Measurements from ENCODE around the gene ARL15. TPM values are rescaled to one million over a fixed set of nuclear protein-coding genes. Genes with fewer than 3 reads are reported as not detected.

The ARL15 gene
- polyA plus RNA-seq, 1 of the 3 experiments (the other 2 are of a cell fraction): 6.4 TPM

- TF ChIP-seq PBX3 (IDR thresholded peaks at IDR 0.05) (peak; percentile 55; the same call in 1 of the 2 replicates), GATA2 (CRISPR knock-in tag; IDR thresholded peaks at IDR 0.05) (no peak), ELF1 (IDR thresholded peaks at IDR 0.05) (no peak), YY1 (IDR thresholded peaks at IDR 0.05; ENCODE audit: low read depth) (no peak)
These were observed 219.8 kb downstream of the ARL15 start (continued) for GRCh38 chr5:54090495-54091120.

GRCh38 chr5:54088081-54088480, 222.3 kb downstream of the ARL15 start:
- peak overlapping the region in 1 of 2 experiments; percentile 68; a peak in 2 of 4 replicates for H3K27ac ChIP-seq (ENCODE audit: low read depth in 2 of 2, low read length in 1 of 2)
- peaks cover 8 to 13% of the 10 kb centered on the region in 2 experiments; a peak in 3 of 4 replicates for H3K4me1 ChIP-seq (ENCODE audit: control insufficient read depth in 1 of 2, insufficient read depth in 2 of 2, low read depth in 1 of 2, low read length in 1 of 2)
- peaks cover 10% of the 10 kb centered on the region for H3F3A ChIP-seq (replicated peaks; ENCODE audit: insufficient read depth)
- H3K9me2 ChIP-seq: no peaks in the 10 kb centered on the region
- no peaks in the 10 kb centered on the region for H3K27me3 ChIP-seq (ENCODE audit: insufficient read depth)
- H3K4me3 ChIP-seq (ENCODE audit: low read depth in 2 of 2, low read length in 1 of 2): no peak overlapping the region
- H3K9me3 ChIP-seq: no peaks in the 10 kb centered on the region
- H3K36me3 ChIP-seq (replicated peaks in 1 of 2; ENCODE audit: control insufficient read depth in 1 of 2, insufficient read depth in 2 of 2, low read length in 1 of 2): no peaks in the 10 kb centered on the region
- H3K79me2 ChIP-seq (ENCODE audit: insufficient read depth): no peaks in the 10 kb centered on the region
- ChIA-PET CTCF (no interaction called here), POLR2A (no interaction called here)
- 85% methylated on average over 2 of the region's 2 CpGs for WGBS (ENCODE audit: low lambda C conversion rate)
- no peak for DNase-seq
- H2AFZ ChIP-seq (ENCODE audit: low read depth): no peak overlapping the region
- H3K9ac ChIP-seq: peak overlapping the region; percentile 13; the same call in 1 of the 2 replicates
- H3K4me2 ChIP-seq: peak overlapping the region; percentile 48
- no peak for TF ChIP-seq RFX5 (IDR thresholded peaks at IDR 0.05; ENCODE audit: low read length)
- TF ChIP-seq GABPA (IDR thresholded peaks at IDR 0.05; ENCODE audit: low read depth): no peak
- no peak for TF ChIP-seq RAD21 (IDR thresholded peaks at IDR 0.05; ENCODE audit: low read length)
- TF ChIP-seq EZH2phosphoT487 (IDR thresholded peaks at IDR 0.05; ENCODE audit: borderline replicate concordance, low read depth): no peak
- TF ChIP-seq JUND (IDR thresholded peaks at IDR 0.05): no peak
- no peak for TF ChIP-seq CHD2 (IDR thresholded peaks at IDR 0.05; ENCODE audit: low read length, partially characterized antibody)
- no peak for TF ChIP-seq MXI1 (IDR thresholded peaks at IDR 0.05; ENCODE audit: low read depth, low read length)
- TF ChIP-seq ZBTB33 (IDR thresholded peaks at IDR 0.05; ENCODE audit: borderline replicate concordance, low read depth): no peak
- no peak for TF ChIP-seq USF1 (IDR thresholded peaks at IDR 0.05; ENCODE audit: borderline replicate concordance, low read depth)
- no peak for TF ChIP-seq YY1 (IDR thresholded peaks at IDR 0.05; ENCODE audit: low read depth)
- TF ChIP-seq MEF2A (IDR thresholded peaks at IDR 0.05; ENCODE audit: borderline replicate concordance, low read depth): no peak
- H4K20me1 ChIP-seq (ENCODE audit: insufficient read depth): no peaks in the 10 kb centered on the region

All from SK-N-SH (cell line).